A673 (cell line): ENCODE data around the gene FNBP1L. TPM values are rescaled to one million over a fixed set of nuclear protein-coding genes. Genes with fewer than 3 reads are reported as not detected.
"Not testable (repeated sequence)": the region's sequence is repeated elsewhere in the genome, so short reads cannot be mapped to it uniquely, and the experiment has no call there.

ENCODE experiments used
- BruUV-seq: library from RNA; stranded (reverse); fragments of 400-500 nt; replicated peaks from 2 replicates; lab custom pipeline; 2021; lab: Mats Ljungman, UMichigan
- CTCF ChIA-PET: fragments of 300-600 bp; sonication (Branson Sonifier 250); formaldehyde crosslinking; loops from one replicate; lab custom pipeline; 2022; ENCODE audit warnings: antibody characterized with exemption; lab: Charles Lee
- POLR2A ChIA-PET: fragments of 300-600 bp; sonication (Branson Sonifier 250); formaldehyde crosslinking; loops from one replicate; lab custom pipeline; 2022; ENCODE audit warnings: antibody characterized with exemption; ENCODE audit not compliant: low non-redundant PET; lab: Charles Lee
- DNase-seq: peaks from one replicate; pipeline ENCODE4 v3.0.0-alpha.2; 2015; ENCODE audit warnings: low spot score
- H3K27ac ChIP-seq: fragments of 200-600 bp; sonication (generic); 2 replicates; pipeline ENCODE4 v1.5.1; 2016; ENCODE audit warnings: mixed run types, low read depth, mild to moderate bottlenecking, mixed read lengths, antibody characterized with exemption, low read length; ENCODE audit not compliant: poor library complexity, severe bottlenecking
- H3K27me3 ChIP-seq: fragments of 200-600 bp; sonication (generic); replicated peaks from 2 replicates; pipeline ENCODE4 v1.6.1; 2017; ENCODE audit warnings: mixed run types, low read depth, mild to moderate bottlenecking, mixed read lengths, antibody characterized with exemption, low read length; ENCODE audit not compliant: insufficient read depth, poor library complexity
- H3K36me3 ChIP-seq: fragments of 200-600 bp; sonication (generic); 2 replicates; pipeline ENCODE4 v1.6.1; 2016; ENCODE audit warnings: mixed run types, mild to moderate bottlenecking, mixed read lengths, antibody characterized with exemption, low read length; ENCODE audit not compliant: insufficient read depth, poor library complexity, severe bottlenecking
- H3K4me1 ChIP-seq: fragments of 200-600 bp; sonication (generic); 2 replicates; pipeline ENCODE4 v1.6.1; 2017; ENCODE audit warnings: mixed run types, mild to moderate bottlenecking, mixed read lengths, antibody characterized with exemption, low read length; ENCODE audit not compliant: insufficient read depth, poor library complexity, severe bottlenecking
- H3K4me3 ChIP-seq: fragments of 200-600 bp; sonication (generic); 2 replicates; pipeline ENCODE4 v1.5.1; 2016; ENCODE audit warnings: low read depth, mixed run types, mild to moderate bottlenecking, mixed read lengths, low read length; ENCODE audit not compliant: poor library complexity, severe bottlenecking
- H3K9me3 ChIP-seq: fragments of 200-600 bp; sonication (generic); 2 replicates; pipeline ENCODE4 v1.6.1; 2016; ENCODE audit warnings: mixed run types, low read depth, mild to moderate bottlenecking, mixed read lengths, antibody characterized with exemption, low read length; ENCODE audit not compliant: poor library complexity, severe bottlenecking
- EZH2 ChIP-seq: fragments of 200-600 bp; sonication (generic); IDR thresholded peaks from 2 replicates; pipeline ENCODE4 v1.6.1; 2017; ENCODE audit warnings: borderline replicate concordance, low read depth, mild to moderate bottlenecking, mixed read lengths, antibody characterized with exemption, low read length; ENCODE audit not compliant: poor library complexity, severe bottlenecking
- intact Hi-C: fragments of 100-400 bp; cut with micrococcal nuclease; formaldehyde crosslinking; loops from one replicate; pipeline ENCODE4 v1.10.0; 2022; ENCODE audit not compliant: unreplicated experiment
- total RNA-seq: library from RNA; stranded (reverse); gene quantifications from 2 replicates; pipeline ENCODE4 v1.2.3, GENCODE V29; 2021
- TF ChIP-seq, protein P1 (sequence below): fragments of 300-800, 200-600 bp; sonication (generic); conservative IDR thresholded peaks from 2 replicates; pipeline ENCODE4 v1.5.1; 2017; ENCODE audit warnings: low read depth, mild to moderate bottlenecking, antibody characterized with exemption, low read length, moderate library complexity, mixed read lengths

FNBP1L gene
- total RNA-seq, 1 experiment from 2014 or later: 39.6 TPM

- DNase-seq: no peak
- no peaks in the 10 kb centered on the region for H3K27me3 ChIP-seq
- no peaks in the 10 kb centered on the region for H3K4me1 ChIP-seq
- no peak overlapping the region for H3K4me3 ChIP-seq
- peaks cover 7% of the 10 kb centered on the region for H3K9me3 ChIP-seq
- CTCF ChIA-PET: no interaction called here
- H3K27ac ChIP-seq: no peak overlapping the region
- BruUV-seq: no TSS peak
- POLR2A ChIA-PET: no interaction called here
- intact Hi-C loops: no loop called here
- peaks cover 4% of the 10 kb centered on the region for H3K36me3 ChIP-seq
- TF ChIP-seq, protein P1, sequence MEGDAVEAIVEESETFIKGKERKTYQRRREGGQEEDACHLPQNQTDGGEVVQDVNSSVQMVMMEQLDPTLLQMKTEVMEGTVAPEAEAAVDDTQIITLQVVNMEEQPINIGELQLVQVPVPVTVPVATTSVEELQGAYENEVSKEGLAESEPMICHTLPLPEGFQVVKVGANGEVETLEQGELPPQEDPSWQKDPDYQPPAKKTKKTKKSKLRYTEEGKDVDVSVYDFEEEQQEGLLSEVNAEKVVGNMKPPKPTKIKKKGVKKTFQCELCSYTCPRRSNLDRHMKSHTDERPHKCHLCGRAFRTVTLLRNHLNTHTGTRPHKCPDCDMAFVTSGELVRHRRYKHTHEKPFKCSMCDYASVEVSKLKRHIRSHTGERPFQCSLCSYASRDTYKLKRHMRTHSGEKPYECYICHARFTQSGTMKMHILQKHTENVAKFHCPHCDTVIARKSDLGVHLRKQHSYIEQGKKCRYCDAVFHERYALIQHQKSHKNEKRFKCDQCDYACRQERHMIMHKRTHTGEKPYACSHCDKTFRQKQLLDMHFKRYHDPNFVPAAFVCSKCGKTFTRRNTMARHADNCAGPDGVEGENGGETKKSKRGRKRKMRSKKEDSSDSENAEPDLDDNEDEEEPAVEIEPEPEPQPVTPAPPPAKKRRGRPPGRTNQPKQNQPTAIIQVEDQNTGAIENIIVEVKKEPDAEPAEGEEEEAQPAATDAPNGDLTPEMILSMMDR: no peak
- no peak for TF ChIP-seq EZH2
Observed at GRCh38 chr1:93461236-93461635, 13.3 kb downstream of the FNBP1L start.

GRCh38 chr1:93463960-93464359, 16.0 kb downstream of the FNBP1L start:
- intact Hi-C loops: no loop called here
- no peak overlapping the region for H3K4me3 ChIP-seq
- CTCF ChIA-PET: no interaction called here
- no peak overlapping the region for H3K27ac ChIP-seq
- no peaks in the 10 kb centered on the region for H3K36me3 ChIP-seq
- TF ChIP-seq EZH2: no peak
- TF ChIP-seq, protein P1: no peak
- H3K9me3 ChIP-seq: peaks cover 11% of the 10 kb centered on the region
- H3K4me1 ChIP-seq: no peaks in the 10 kb centered on the region
- POLR2A ChIA-PET: no interaction called here
- no TSS peak for BruUV-seq
- no peaks in the 10 kb centered on the region for H3K27me3 ChIP-seq
- no peak for DNase-seq

DNA sequence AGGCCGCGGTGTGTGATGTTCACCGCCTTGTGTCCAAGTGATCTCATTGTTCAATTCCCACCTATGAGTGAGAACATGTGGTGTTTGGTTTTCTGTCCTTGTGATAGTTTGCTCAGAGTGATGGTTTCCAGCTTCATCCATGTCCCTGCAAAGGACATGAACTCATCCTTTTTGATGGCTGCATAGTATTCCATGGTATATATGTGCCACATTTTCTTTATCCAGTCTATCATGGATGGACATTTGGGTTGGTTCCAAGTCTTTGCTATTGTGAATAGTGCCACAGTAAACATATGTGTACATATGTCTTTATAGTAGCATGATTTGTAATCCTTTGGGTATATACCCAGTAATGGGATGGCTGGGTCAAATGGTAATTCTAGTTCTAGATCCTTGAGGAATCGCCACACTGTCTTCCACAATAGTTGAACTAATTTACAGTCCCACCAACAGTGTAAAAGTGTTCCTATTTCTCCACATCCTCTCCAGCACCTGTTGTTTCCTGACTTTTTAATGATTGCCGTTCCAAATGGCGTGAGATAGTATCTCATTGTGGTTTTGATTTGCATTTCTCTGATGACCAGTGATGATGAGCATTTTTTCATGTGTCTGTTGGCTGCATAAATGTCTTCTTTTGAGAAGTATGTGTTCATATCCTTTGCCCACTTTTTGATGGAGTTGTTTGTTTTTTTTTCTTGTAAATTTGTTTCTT, 17.6 kb downstream of the FNBP1L start:
- H3K36me3 ChIP-seq, intact Hi-C loops, H3K4me1 ChIP-seq, H3K27ac ChIP-seq, POLR2A ChIA-PET, BruUV-seq, DNase-seq, CTCF ChIA-PET, H3K4me3 ChIP-seq, H3K27me3 ChIP-seq: not testable (repeated sequence)
- peaks cover 11% of the 10 kb centered on the region for H3K9me3 ChIP-seq

- H3K4me1 ChIP-seq: peaks cover 10% of the 10 kb centered on the region
- no peak overlapping the region for H3K27ac ChIP-seq
- POLR2A ChIA-PET: interaction anchor here (0.6 kb wide), 1 partner anchor 16 kb away, joined by 3 read pairs; no protein-coding TSS in a partner anchor
- no peaks in the 10 kb centered on the region for H3K36me3 ChIP-seq
- H3K4me3 ChIP-seq: no peak overlapping the region
- intact Hi-C loops: no loop called here
- no peaks in the 10 kb centered on the region for H3K27me3 ChIP-seq
- CTCF ChIA-PET: no interaction called here
- H3K9me3 ChIP-seq: peaks cover 11% of the 10 kb centered on the region
- DNase-seq: no peak
- BruUV-seq: no TSS peak
- TF ChIP-seq, protein P1: no peak
- no peak for TF ChIP-seq EZH2
Observed at GRCh38 chr1:93467606-93468005, 19.7 kb downstream of the FNBP1L start.
